Tibial nerve (tissue), 4 donors: Measurements from ENCODE around the gene FREY1.

Experiments
- CTCF ChIP-seq, 5 experiments: fragments of 200-600 bp in 3 of 5; fragments of 450-650 bp in 2 of 5; sonication (generic) in 3 of 5; IDR thresholded peaks; one replicate each; pipeline ENCODE4 v1.5.1; 2016 to 2019; ENCODE audit warnings: antibody characterized with exemption in 5 of 5, mild to moderate bottlenecking in 3 of 5, moderate library complexity in 2 of 5
- EP300 ChIP-seq, 2 donors: sonication (generic); formaldehyde crosslinking; IDR thresholded peaks; one replicate each; pipeline ENCODE4 v1.6.1; 2017; ENCODE audit warnings: antibody characterized with exemption in 2 of 2, mild to moderate bottlenecking in 1 of 2

- TF ChIP-seq CTCF (IDR thresholded peaks at IDR 0.05) (no peak), EP300 (IDR thresholded peaks at IDR 0.05) (peak in 1 of 2 donors; percentile 48)
These were observed 49.1 kb downstream of the FREY1 start for GRCh38 chr11:45857961-45858474.
